ENCODE results near the gene DDX39B.
"Not testable (repeated sequence)": the region's sequence is repeated elsewhere in the genome, so short reads cannot be mapped to it uniquely, and the experiment has no call there.

Gene DDX39B

GRCh38 chr6:31496826-31497225 lies 45.0 kb downstream of the DDX39B start:
- DNase-seq; in situ Hi-C loops (cut with MboI; ENCODE audit: low pct_unique_long_range_greater_than_20kb, low sequenced_read_pairs): not testable (repeated sequence)

- in situ Hi-C loops (cut with MboI; ENCODE audit: low pct_unique_long_range_greater_than_20kb, low sequenced_read_pairs), result no loop called here
These were observed 46.2 kb downstream of the DDX39B start for GRCh38 chr6:31495580-31495979.

GRCh38 chr6:31493875-31494694 lies 47.7 kb downstream of the DDX39B start:
- in situ Hi-C loops (cut with MboI; ENCODE audit: low pct_unique_long_range_greater_than_20kb, low sequenced_read_pairs), result no loop called here
- peak; percentile 86 for DNase-seq

More at GRCh38 chr6:31495580-31495979, 46.2 kb downstream of the DDX39B start:
- peak; percentile 5 for DNase-seq

- DNase-seq; in situ Hi-C loops (cut with MboI; ENCODE audit: low pct_unique_long_range_greater_than_20kb, low sequenced_read_pairs): not testable (repeated sequence)
These were observed 48.3 kb downstream of the DDX39B start for GRCh38 chr6:31493550-31493874.

- in situ Hi-C loops (cut with MboI; ENCODE audit: low pct_unique_long_range_greater_than_20kb, low sequenced_read_pairs), result no loop called here
- no peak for DNase-seq
These were observed 51.5 kb downstream of the DDX39B start for GRCh38 chr6:31490115-31490873.

GRCh38 chr6:31489086-31489485 lies 52.7 kb downstream of the DDX39B start:
- in situ Hi-C loops (cut with MboI; ENCODE audit: low pct_unique_long_range_greater_than_20kb, low sequenced_read_pairs), result no loop called here
- DNase-seq, result no peak

- DNase-seq, result peak; percentile 35
These were observed 54.1 kb downstream of the DDX39B start for GRCh38 chr6:31487674-31488073.

GRCh38 chr6:31486065-31486837 lies 55.6 kb downstream of the DDX39B start:
- in situ Hi-C loops (cut with MboI; ENCODE audit: low pct_unique_long_range_greater_than_20kb, low sequenced_read_pairs); DNase-seq: not testable (repeated sequence)

More at GRCh38 chr6:31487674-31488073, 54.1 kb downstream of the DDX39B start:
- in situ Hi-C loops (cut with MboI; ENCODE audit: low pct_unique_long_range_greater_than_20kb, low sequenced_read_pairs), result not testable (repeated sequence)

GRCh38 chr6:31485055-31485454 lies 56.7 kb downstream of the DDX39B start:
- no peak for DNase-seq
- in situ Hi-C loops (cut with MboI; ENCODE audit: low pct_unique_long_range_greater_than_20kb, low sequenced_read_pairs), result no loop called here

- DNase-seq, result no peak
- in situ Hi-C loops (cut with MboI; ENCODE audit: low pct_unique_long_range_greater_than_20kb, low sequenced_read_pairs), result no loop called here
These were observed 58.4 kb downstream of the DDX39B start for GRCh38 chr6:31483392-31483791.

- DNase-seq, result no peak
- in situ Hi-C loops (cut with MboI; ENCODE audit: low pct_unique_long_range_greater_than_20kb, low sequenced_read_pairs), result no loop called here
These were observed 61.2 kb downstream of the DDX39B start for GRCh38 chr6:31480574-31480973.
